ENCODE data around the gene FBH1. TPM values are rescaled to one million over a fixed set of nuclear protein-coding genes. Genes with fewer than 3 reads are reported as not detected.

Gene FBH1
- total and polyA plus RNA-seq, 8 donors: 74.7 to 96.1 (median 85.0) TPM

DNA sequence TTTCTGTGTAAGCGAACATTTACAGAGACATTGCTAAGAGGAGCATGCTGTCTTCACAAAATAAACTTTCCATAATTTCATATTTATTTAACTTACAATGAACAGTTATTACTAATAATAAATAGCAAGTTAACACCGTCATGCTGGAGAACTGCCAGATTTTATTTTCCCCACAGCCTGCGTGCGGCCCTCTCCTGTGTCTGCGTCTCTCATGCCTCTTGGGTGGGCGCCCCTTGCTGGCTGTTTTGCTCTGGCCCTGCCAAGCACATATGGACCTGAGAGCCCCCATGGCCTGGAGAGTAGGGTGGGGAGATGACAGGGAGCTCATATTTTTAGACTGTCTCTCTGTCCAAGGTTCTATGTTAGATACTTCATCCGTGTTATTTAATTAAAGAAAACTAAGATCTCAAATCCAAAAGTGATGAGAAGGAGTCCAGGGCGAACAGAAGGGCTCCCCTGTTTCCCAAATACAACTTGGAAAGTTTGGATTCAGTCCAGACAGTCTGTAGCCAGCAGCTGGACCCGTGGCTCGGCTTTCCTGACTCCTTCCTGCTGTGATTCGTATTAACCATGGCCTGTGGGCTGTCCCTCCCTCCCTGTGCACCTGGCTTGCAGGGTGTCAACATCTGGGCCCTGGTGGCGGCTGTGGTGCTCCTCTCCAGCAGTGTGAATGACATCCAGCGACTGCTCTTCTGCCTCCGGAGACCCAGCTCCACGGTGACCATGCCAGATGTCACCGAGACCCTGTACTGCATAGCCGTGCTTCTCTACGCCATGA, 20.5 kb downstream of the FBH1 start:
- no peaks in the 10 kb centered on the region for H3K27me3 ChIP-seq
- TF ChIP-seq, protein P1, sequence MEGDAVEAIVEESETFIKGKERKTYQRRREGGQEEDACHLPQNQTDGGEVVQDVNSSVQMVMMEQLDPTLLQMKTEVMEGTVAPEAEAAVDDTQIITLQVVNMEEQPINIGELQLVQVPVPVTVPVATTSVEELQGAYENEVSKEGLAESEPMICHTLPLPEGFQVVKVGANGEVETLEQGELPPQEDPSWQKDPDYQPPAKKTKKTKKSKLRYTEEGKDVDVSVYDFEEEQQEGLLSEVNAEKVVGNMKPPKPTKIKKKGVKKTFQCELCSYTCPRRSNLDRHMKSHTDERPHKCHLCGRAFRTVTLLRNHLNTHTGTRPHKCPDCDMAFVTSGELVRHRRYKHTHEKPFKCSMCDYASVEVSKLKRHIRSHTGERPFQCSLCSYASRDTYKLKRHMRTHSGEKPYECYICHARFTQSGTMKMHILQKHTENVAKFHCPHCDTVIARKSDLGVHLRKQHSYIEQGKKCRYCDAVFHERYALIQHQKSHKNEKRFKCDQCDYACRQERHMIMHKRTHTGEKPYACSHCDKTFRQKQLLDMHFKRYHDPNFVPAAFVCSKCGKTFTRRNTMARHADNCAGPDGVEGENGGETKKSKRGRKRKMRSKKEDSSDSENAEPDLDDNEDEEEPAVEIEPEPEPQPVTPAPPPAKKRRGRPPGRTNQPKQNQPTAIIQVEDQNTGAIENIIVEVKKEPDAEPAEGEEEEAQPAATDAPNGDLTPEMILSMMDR (IDR thresholded peaks at IDR 0.05): no peak
- DNase-seq (no peak), ATAC-seq (no peak)
- no peak overlapping the region for H3K4me3 ChIP-seq
- H3K4me1 ChIP-seq: peaks cover 0 to 5% of the 10 kb centered on the region in 2 donors
- peaks cover 0 to 87% of the 10 kb centered on the region in 2 donors for H3K36me3 ChIP-seq
- no peaks in the 10 kb centered on the region for H3K9me3 ChIP-seq
- no peak overlapping the region for H3K27ac ChIP-seq
- intact Hi-C loops (cut with DNase I): no loop called here

DNA sequence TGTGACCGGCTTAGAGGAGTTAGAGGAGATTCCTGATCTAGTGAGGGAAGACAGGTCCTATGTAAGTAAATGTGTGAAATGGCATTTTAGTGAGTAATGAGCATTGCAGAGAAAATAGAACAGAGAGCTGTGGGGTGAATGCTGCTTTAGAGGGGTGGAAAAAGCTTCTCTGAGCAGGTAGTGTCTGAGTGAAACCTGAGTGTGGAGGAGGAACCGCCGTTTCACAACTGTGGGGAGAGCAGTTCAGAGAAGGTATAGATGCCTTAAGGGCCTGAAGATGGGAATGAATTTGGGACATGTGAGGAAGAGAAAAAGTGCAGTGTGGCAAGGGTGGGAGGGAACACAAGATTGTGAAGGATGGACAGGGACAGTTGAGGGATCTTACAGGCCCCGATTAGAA, 21.6 kb downstream of the FBH1 start:
- Histone ChIP-seq H3K4me3 (no peak overlapping the region), H3K27ac (no peak overlapping the region), H3K4me1 (no peaks in the 10 kb centered on the region), H3K9me3 (no peaks in the 10 kb centered on the region), H3K27me3 (no peaks in the 10 kb centered on the region), H3K36me3 (peaks cover 0 to 88% of the 10 kb centered on the region in 2 donors)
- no peak for ATAC-seq
- intact Hi-C loops (cut with DNase I): no loop called here
- TF ChIP-seq, protein P1 (IDR thresholded peaks at IDR 0.05): no peak
- DNase-seq: no peak

DNA sequence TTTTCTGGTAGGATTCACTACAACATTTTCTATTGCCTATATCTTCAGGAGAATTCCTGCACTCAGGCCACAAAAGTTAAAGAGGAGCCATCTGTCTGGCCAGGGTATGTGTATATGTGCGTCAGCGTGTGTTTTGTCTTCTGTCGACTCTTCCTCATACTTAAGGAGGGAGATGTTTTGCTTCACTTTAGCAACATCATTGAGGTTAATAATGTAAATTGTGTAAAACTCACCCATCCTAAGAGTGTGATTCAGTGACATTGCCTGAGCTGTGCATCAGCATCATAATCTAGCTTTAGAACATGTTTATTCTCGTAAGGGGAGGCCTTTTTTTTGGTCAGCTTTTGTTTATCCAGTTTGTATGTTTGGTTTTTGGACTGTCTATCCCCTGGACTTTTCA, 23.7 kb downstream of the FBH1 start:
- Histone ChIP-seq H3K9me3 (no peaks in the 10 kb centered on the region), H3K27me3 (no peaks in the 10 kb centered on the region), H3K27ac (no peak overlapping the region), H3K4me1 (no peaks in the 10 kb centered on the region), H3K36me3 (peaks cover 0 to 98% of the 10 kb centered on the region in 2 donors), H3K4me3 (no peak overlapping the region)
- intact Hi-C loops (cut with DNase I): no loop called here
- no peak for ATAC-seq
- DNase-seq: no peak
- TF ChIP-seq, protein P1 (IDR thresholded peaks at IDR 0.05): no peak

DNA sequence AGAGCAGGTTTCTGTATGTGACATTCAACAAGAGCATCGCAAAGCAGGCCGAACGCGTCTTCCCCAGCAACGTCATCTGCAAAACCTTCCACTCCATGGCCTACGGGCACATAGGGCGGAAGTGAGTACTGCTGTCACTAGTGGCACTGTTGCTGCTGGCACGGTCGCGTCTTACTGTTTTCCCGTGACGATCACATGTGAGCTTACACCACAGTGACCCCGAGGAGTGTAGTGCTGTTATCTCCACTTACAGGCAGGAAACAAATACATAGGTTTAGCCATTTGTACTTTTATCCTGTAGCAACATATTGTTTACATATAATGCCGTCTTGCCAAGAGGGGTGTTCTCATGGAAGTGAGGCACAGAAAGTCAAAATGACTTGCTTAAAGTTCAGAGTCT, 25.4 kb downstream of the FBH1 start:
- Histone ChIP-seq H3K9me3 (no peaks in the 10 kb centered on the region), H3K4me1 (no peaks in the 10 kb centered on the region), H3K36me3 (peaks cover 0 to 98% of the 10 kb centered on the region in 2 donors), H3K4me3 (no peak overlapping the region), H3K27ac (no peak overlapping the region), H3K27me3 (no peaks in the 10 kb centered on the region)
- TF ChIP-seq, protein P1 (IDR thresholded peaks at IDR 0.05): no peak
- intact Hi-C loops (cut with DNase I): no loop called here
- DNase-seq (no peak), ATAC-seq (no peak)

DNA sequence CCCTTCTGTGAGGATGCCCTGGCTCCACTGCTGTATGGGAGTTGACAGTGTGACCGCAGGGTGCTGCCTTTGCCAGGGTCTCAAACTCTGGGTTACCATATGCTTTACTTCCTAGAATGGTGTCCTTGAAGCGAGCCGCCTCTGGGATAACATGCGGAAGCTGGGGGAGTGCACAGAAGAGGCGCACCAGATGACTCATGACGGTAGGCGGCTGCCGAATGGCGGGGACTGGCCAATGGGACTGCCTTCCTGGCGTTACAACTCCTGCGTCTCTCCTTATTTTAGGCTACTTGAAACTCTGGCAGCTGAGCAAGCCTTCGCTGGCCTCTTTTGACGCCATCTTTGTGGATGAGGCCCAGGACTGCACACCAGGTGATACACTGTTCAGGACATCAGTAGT, 27.3 kb downstream of the FBH1 start:
- intact Hi-C loops (cut with DNase I): no loop called here
- no peaks in the 10 kb centered on the region for H3K27me3 ChIP-seq
- TF ChIP-seq, protein P1 (IDR thresholded peaks at IDR 0.05): no peak
- H3K9me3 ChIP-seq: no peaks in the 10 kb centered on the region
- no peak overlapping the region for H3K27ac ChIP-seq
- no peaks in the 10 kb centered on the region for H3K4me1 ChIP-seq
- no peak overlapping the region for H3K4me3 ChIP-seq
- H3K36me3 ChIP-seq: peaks cover 0 to 98% of the 10 kb centered on the region in 2 donors
- DNase-seq: no peak
- ATAC-seq: no peak

Data from left lung (tissue), 10 donors.